SU-DHL-6 (cell line): ENCODE results near the gene CYP19A1.

Experiments used
- CTCF ChIP-seq: fragments of 200-600 bp; sonication (generic); IDR thresholded peaks from one replicate; pipeline ENCODE4 v1.5.1; 2017; ENCODE audit warnings: antibody characterized with exemption, mild to moderate bottlenecking, low read length, moderate library complexity; ENCODE audit not compliant: insufficient read depth, poor library complexity, severe bottlenecking
- EZH2phosphoT487 ChIP-seq: fragments of 200-600 bp; sonication (generic), shearing (Covaris generic); conservative IDR thresholded peaks from 2 replicates; pipeline ENCODE4 v1.6.1; 2018; ENCODE audit warnings: mild to moderate bottlenecking, antibody characterized with exemption, low read length, moderate library complexity, mixed read lengths

DNA sequence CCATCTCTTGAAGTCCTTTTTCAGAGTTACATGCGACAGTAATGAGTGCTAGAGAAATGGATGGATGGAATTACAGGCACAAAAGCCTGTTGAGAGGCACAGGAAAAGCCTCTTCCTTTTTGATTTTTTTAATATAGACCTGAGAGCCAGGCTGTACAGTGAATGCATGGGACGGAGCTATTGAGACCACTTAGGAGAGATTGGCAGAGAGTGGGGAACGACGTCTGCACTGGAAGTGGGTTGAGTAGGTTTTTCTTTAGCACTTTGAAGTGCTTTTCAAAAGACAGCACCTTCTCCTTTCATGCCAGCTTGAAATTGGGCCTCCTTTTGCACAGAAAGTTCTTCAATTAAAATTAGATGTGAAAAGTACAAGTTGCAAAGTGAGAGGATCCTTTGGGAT lies 40.0 kb upstream of the CYP19A1 start:
- TF ChIP-seq EZH2phosphoT487 (no peak), CTCF (no peak)
